ENCODE results near the gene PRRC1. TPM values are rescaled to one million over a fixed set of nuclear protein-coding genes. Genes with fewer than 3 reads are reported as not detected.

The PRRC1 gene
- total and polyA plus RNA-seq, 9 of the 15 experiments (the other 6 are each of a cell fraction or from before 2014, with no cell fraction given), result 23.4 to 68.7 (median 43.9) TPM

GRCh38 chr5:127518319-127518621 is 830 bp downstream of the PRRC1 start (continued):
- TF ChIP-seq FUS (optimal IDR thresholded peaks at IDR 0.05; ENCODE audit: low read depth, low read length), result no peak
- TF ChIP-seq, protein P1, sequence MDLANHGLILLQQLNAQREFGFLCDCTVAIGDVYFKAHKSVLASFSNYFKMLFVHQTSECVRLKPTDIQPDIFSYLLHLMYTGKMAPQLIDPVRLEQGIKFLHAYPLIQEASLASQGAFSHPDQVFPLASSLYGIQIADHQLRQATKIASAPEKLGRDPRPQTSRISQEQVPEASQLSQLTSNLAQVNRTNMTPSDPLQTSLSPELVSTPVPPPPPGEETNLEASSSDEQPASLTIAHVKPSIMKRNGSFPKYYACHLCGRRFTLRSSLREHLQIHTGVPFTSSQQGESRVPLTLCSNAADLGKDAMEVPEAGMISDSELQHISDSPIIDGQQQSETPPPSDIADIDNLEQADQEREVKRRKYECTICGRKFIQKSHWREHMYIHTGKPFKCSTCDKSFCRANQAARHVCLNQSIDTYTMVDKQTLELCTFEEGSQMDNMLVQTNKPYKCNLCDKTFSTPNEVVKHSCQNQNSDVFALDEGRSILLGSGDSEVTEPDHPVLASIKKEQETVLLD (IDR thresholded peaks at IDR 0.05), result no peak
- peak; percentile 33 for TF ChIP-seq CHD1 (IDR thresholded peaks at IDR 0.05; ENCODE audit: low read length)
- TF ChIP-seq RBBP5 (IDR thresholded peaks at IDR 0.05; ENCODE audit: borderline replicate concordance, insufficient read depth, low read length, poor library complexity, severe bottlenecking), result no peak
- no peak for TF ChIP-seq PBX2 (CRISPR knock-in tag; IDR thresholded peaks at IDR 0.05; ENCODE audit: low read depth)
- TF ChIP-seq PBX2 (tag; conservative IDR thresholded peaks at IDR 0.05; ENCODE audit: low read depth), result peak; percentile 68
- no peak for TF ChIP-seq MECOM (CRISPR knock-in tag; IDR thresholded peaks at IDR 0.05)
- peak; percentile 7 for TF ChIP-seq NFYB (IDR thresholded peaks at IDR 0.05; ENCODE audit: extremely low read depth, insufficient read length)

All from K562 (cell line).